HG02678 (cell line): Measurements from ENCODE around the gene LRRK2.
"Not testable (repeated sequence)": the region's sequence is repeated elsewhere in the genome, so short reads cannot be mapped to it uniquely, and the experiment has no call there.

Source experiments
- ATAC-seq: cut with Tn5 transposase; IDR thresholded peaks from one replicate; pipeline ENCODE4 v1.9.1; 2021; ENCODE audit warnings: mild to moderate bottlenecking, moderate library complexity; ENCODE audit not compliant: unreplicated experiment

The LRRK2 gene

GRCh38 chr12:40244526-40245156 is 19.8 kb downstream of the LRRK2 start:
- ATAC-seq = not testable (repeated sequence)

GRCh38 chr12:40248034-40248433 is 23.2 kb downstream of the LRRK2 start:
- ATAC-seq = peak; percentile 41

GRCh38 chr12:40248585-40249297 is 23.9 kb downstream of the LRRK2 start:
- peak; percentile 72 for ATAC-seq

- not testable (repeated sequence) for ATAC-seq
Observed at GRCh38 chr12:40250652-40251051, 25.9 kb downstream of the LRRK2 start.

GRCh38 chr12:40253936-40254335 is 29.1 kb downstream of the LRRK2 start:
- no peak for ATAC-seq

- no peak for ATAC-seq
Observed at GRCh38 chr12:40254455-40255085, 29.8 kb downstream of the LRRK2 start.

GRCh38 chr12:40258371-40258770 is 33.6 kb downstream of the LRRK2 start:
- ATAC-seq = no peak

- ATAC-seq = peak; percentile 74
Observed at GRCh38 chr12:40261937-40262336, 37.1 kb downstream of the LRRK2 start.

- ATAC-seq = peak; percentile 93
Observed at GRCh38 chr12:40262657-40263056, 37.9 kb downstream of the LRRK2 start.

GRCh38 chr12:40263616-40264409 is 39.0 kb downstream of the LRRK2 start:
- no peak for ATAC-seq

- ATAC-seq = no peak
Observed at GRCh38 chr12:40271981-40272664, 47.3 kb downstream of the LRRK2 start.

- ATAC-seq = no peak
Observed at GRCh38 chr12:40281791-40282364, 57.1 kb downstream of the LRRK2 start.

- no peak for ATAC-seq
Observed at GRCh38 chr12:40286583-40286982, 61.8 kb downstream of the LRRK2 start.

- no peak for ATAC-seq
Observed at GRCh38 chr12:40287369-40287975, 62.7 kb downstream of the LRRK2 start.

GRCh38 chr12:40292788-40293429 is 68.1 kb downstream of the LRRK2 start:
- no peak for ATAC-seq

- no peak for ATAC-seq
Observed at GRCh38 chr12:40298341-40298740, 73.5 kb downstream of the LRRK2 start.

GRCh38 chr12:40300490-40300889 is 75.7 kb downstream of the LRRK2 start:
- ATAC-seq = no peak

- no peak for ATAC-seq
Observed at GRCh38 chr12:40309001-40309400, 84.2 kb downstream of the LRRK2 start.

GRCh38 chr12:40310211-40310610 is 85.4 kb downstream of the LRRK2 start:
- ATAC-seq = no peak
